A549 (cell line): ENCODE data around the gene MRPL51. TPM values are rescaled to one million over a fixed set of nuclear protein-coding genes. Genes with fewer than 3 reads are reported as not detected.
"Not testable (repeated sequence)": the region's sequence is repeated elsewhere in the genome, so short reads cannot be mapped to it uniquely, and the experiment has no call there.

Experiments
- ATAC-seq, 2 experiments: fragments of 200-7000 bp in 1 of 2; fragments of >200 bp in 1 of 2; cut with Nextera tagmentation in 1 of 2; cut with Tn5 transposase in 1 of 2; 3 replicates each; pipeline versions ENCODE4 v1.8.0 to v1.9.1; 2018 to 2020; ENCODE audit warnings: mild to moderate bottlenecking in 1 of 2, moderate library complexity in 1 of 2
- CTCF ChIA-PET: fragments of 300-600 bp; sonication (Branson Sonifier 250); formaldehyde crosslinking; extraction: SDS; loops from one replicate; lab custom pipeline; 2021; ENCODE audit warnings: antibody characterized with exemption, inconsistent platforms; lab: Yijun Ruan, JAX
- POLR2A ChIA-PET: fragments of 350-600 bp; formaldehyde crosslinking; extraction: SDS; loops from one replicate; lab custom pipeline; 2021; ENCODE audit warnings: antibody characterized with exemption, inconsistent platforms; lab: Yijun Ruan, JAX
- DNase-seq, 2 experiments: peaks; one replicate each; pipeline versions ENCODE4 v3.0.0 to v3.0.0-alpha.2; 2011 to 2016; ENCODE audit warnings: low read depth in 1 of 2, low spot score in 1 of 2
- FAIRE-seq: peaks from 2 replicates; lab custom pipeline; 2011; peaks lifted over from hg19 to GRCh38; lab: Jason Lieb, UNC
- H3K27ac ChIP-seq, 2 experiments: fragments of >200 bp; sonication (Bioruptor Twin); formaldehyde crosslinking; 3 replicates each; pipeline ENCODE4 v1.5.1; 2016 to 2017
- H3K4me1 ChIP-seq: fragments of >200 bp; sonication (Bioruptor Twin); formaldehyde crosslinking; 3 replicates; pipeline ENCODE4 v1.6.1; 2016
- H3K4me2 ChIP-seq: fragments of >200 bp; sonication (Bioruptor Twin); formaldehyde crosslinking; 3 replicates; pipeline ENCODE4 v1.6.1; 2016
- H3K4me3 ChIP-seq: fragments of >200 bp; sonication (Bioruptor Twin); formaldehyde crosslinking; 3 replicates; pipeline ENCODE4 v1.5.1; 2016
- H3K9me3 ChIP-seq: fragments of >200 bp; sonication (Bioruptor Twin); formaldehyde crosslinking; 3 replicates; pipeline ENCODE4 v1.6.1; 2016
- BCL3 ChIP-seq: fragments of >200 bp; sonication (Bioruptor Twin); formaldehyde crosslinking; IDR thresholded peaks from 3 replicates; pipeline ENCODE4 v1.6.1; 2016
- CHD2 ChIP-seq: fragments of 150-350 bp; IDR thresholded peaks from 2 replicates; pipeline ENCODE4 v1.6.1; 2014; ENCODE audit warnings: low read length; ENCODE audit not compliant: partially characterized antibody
- EHMT2 ChIP-seq: fragments of 200-600 bp; sonication (generic); IDR thresholded peaks from 2 replicates; pipeline ENCODE4 v1.6.1; 2016; ENCODE audit warnings: antibody characterized with exemption, low read depth, mild to moderate bottlenecking, moderate library complexity
- GATA3 ChIP-seq: IDR thresholded peaks from 2 replicates; pipeline ENCODE4 v1.6.1; 2012; ENCODE audit warnings: borderline replicate concordance
- JUNB ChIP-seq: fragments of >200 bp; sonication (Bioruptor Twin); formaldehyde crosslinking; IDR thresholded peaks from 2 replicates; pipeline ENCODE4 v1.6.1; 2016
- KDM5A ChIP-seq: fragments of 200-600 bp; sonication (generic); IDR thresholded peaks from 2 replicates; pipeline ENCODE4 v1.6.1; 2016; ENCODE audit warnings: antibody characterized with exemption, mild to moderate bottlenecking
- MAZ ChIP-seq: fragments of 150-350 bp; IDR thresholded peaks from 2 replicates; pipeline ENCODE4 v1.6.1; 2014; ENCODE audit warnings: antibody characterized with exemption, low read depth, low read length, borderline replicate concordance
- NPAS2 ChIP-seq: fragments of 250-450 bp; sonication (Bioruptor Pico); IDR thresholded peaks from 2 replicates; pipeline ENCODE4 v1.8.0; 2022; ENCODE audit warnings: mild to moderate bottlenecking, moderate library complexity, borderline replicate concordance
- NR3C1 ChIP-seq: fragments of >200 bp; sonication (Bioruptor Twin); formaldehyde crosslinking; IDR thresholded peaks from 3 replicates; pipeline ENCODE4 v1.6.1; 2017
- POLR2A ChIP-seq: IDR thresholded peaks from 2 replicates; pipeline ENCODE4 v1.6.1; 2012; ENCODE audit warnings: mild to moderate bottlenecking, low read length
- RAD21 ChIP-seq, 2 experiments: fragments of >200 bp in 1 of 2; sonication (Bioruptor Twin) in 1 of 2; formaldehyde crosslinking in 1 of 2; IDR thresholded peaks in 1 of 2; conservative IDR thresholded peaks in 1 of 2; 2 replicates in 1 of 2; 3 replicates in 1 of 2; pipeline ENCODE4 v1.6.1; 2012 to 2018; ENCODE audit warnings: inconsistent platforms in 1 of 2
- RCOR1 ChIP-seq: fragments of 150-350 bp; IDR thresholded peaks from 2 replicates; pipeline ENCODE4 v1.6.1; 2014; ENCODE audit warnings: antibody characterized with exemption, low read length, low read depth
- REST ChIP-seq: fragments of 200-600 bp; sonication (generic); IDR thresholded peaks from 2 replicates; pipeline ENCODE4 v1.6.1; 2016; ENCODE audit warnings: antibody characterized with exemption, mild to moderate bottlenecking, moderate library complexity
- RNF2 ChIP-seq: fragments of 200-600 bp; sonication (generic); IDR thresholded peaks from 2 replicates; pipeline ENCODE4 v1.6.1; 2016; ENCODE audit warnings: low read depth, mild to moderate bottlenecking, antibody characterized with exemption, moderate library complexity, borderline replicate concordance
- ZC3H11A ChIP-seq: fragments of 450-650 bp; IDR thresholded peaks from 2 replicates; pipeline ENCODE4 v1.6.1; 2014; ENCODE audit warnings: antibody characterized with exemption, mild to moderate bottlenecking
- WGBS: methylation state at CpG from one replicate; pipeline ENCODE4 v1.1.6; 2017; ENCODE audit errors: missing lambda C conversion rate; 5-methylcytosine and 5-hydroxymethylcytosine counted together
- polyA plus RNA-seq, 4 experiments: library from polyadenylated mRNA; depleted of rRNA in 3 of 4; stranded (reverse); fragments of >200 nt; fragmentation: RNase III in 1 of 4; extraction: RNeasy Plus Mini Kit Qiagen cat#74134 plus additional on column Dnase treatment in 1 of 4; gene quantifications; 2 replicates in 3 of 4; 3 replicates in 1 of 4; pipeline ENCODE4 v1.2.3, GENCODE V29; 2011 to 2017

The MRPL51 gene
- polyA plus RNA-seq, 2 of the 4 experiments (the other 2 are of a cell fraction): 272 to 337 TPM

- no peak for TF ChIP-seq REST
These were observed 14.6 kb downstream of the MRPL51 start (continued) for GRCh38 chr12:6478416-6478815.

- H3K4me3 ChIP-seq, H3K9me3 ChIP-seq, DNase-seq, H3K27ac ChIP-seq, H3K4me1 ChIP-seq, H3K4me2 ChIP-seq, POLR2A ChIA-PET, FAIRE-seq: not testable (repeated sequence)
- CTCF ChIA-PET: interaction anchor here (0.6 to 5.9 kb wide), 3 partner anchors 12 to 664 kb away, joined by 3 to 33 read pairs (median 3); no protein-coding TSS in a partner anchor
- ATAC-seq: peak in 1 of 2 experiments; percentile 53; a peak in 3 of 6 replicates
- WGBS: 81% methylated on average over 34 of the region's 37 CpGs
These were observed 15.3 kb downstream of the MRPL51 start for GRCh38 chr12:6477601-6478377.

GRCh38 chr12:6476489-6476888 lies 16.6 kb downstream of the MRPL51 start:
- no peak for FAIRE-seq
- ChIA-PET POLR2A (no interaction called here), CTCF (interaction anchor here (5.9 kb wide), 1 partner anchor 11 kb away, joined by 33 read pairs; no protein-coding TSS in a partner anchor)
- no peak overlapping the region for H3K4me3 ChIP-seq
- H3K27ac ChIP-seq: no peak overlapping the region
- no peak for DNase-seq
- peaks cover 8% of the 10 kb centered on the region for H3K4me1 ChIP-seq
- H3K4me2 ChIP-seq: no peak overlapping the region
- ATAC-seq: no peak
- TF ChIP-seq RCOR1 (no peak), NR3C1 (no peak)
- TF ChIP-seq, all 56 proteins: peak for 0
- WGBS: 63% methylated on average over 3 of the region's 3 CpGs
- no peaks in the 10 kb centered on the region for H3K9me3 ChIP-seq

GRCh38 chr12:6475233-6475975 lies 17.7 kb downstream of the MRPL51 start:
- FAIRE-seq, H3K27ac ChIP-seq, H3K4me3 ChIP-seq, H3K4me2 ChIP-seq, ATAC-seq, POLR2A ChIA-PET, CTCF ChIA-PET, H3K9me3 ChIP-seq, DNase-seq: not testable (repeated sequence)
- H3K4me1 ChIP-seq: peaks cover 13% of the 10 kb centered on the region
- 71% methylated on average over 14 of the region's 48 CpGs for WGBS

- H3K27ac ChIP-seq: no peak overlapping the region
- TF ChIP-seq ZC3H11A: no peak
- no peak for TF ChIP-seq KDM5A
- no peak for TF ChIP-seq NPAS2 (CRISPR knock-in tag)
- TF ChIP-seq RNF2: no peak
- no peak for TF ChIP-seq RAD21 (conservative IDR thresholded peaks at IDR 0.05 in 1 of 2, IDR thresholded peaks at IDR 0.05 in 1 of 2)
- no peak for TF ChIP-seq BCL3
- TF ChIP-seq GATA3: no peak
- TF ChIP-seq CHD2: no peak
- no peak for TF ChIP-seq JUNB
- no peak for TF ChIP-seq EHMT2
- no peak for TF ChIP-seq MAZ
- no peak for TF ChIP-seq POLR2A
- 84% methylated on average over 11 of the region's 11 CpGs for WGBS
- ChIA-PET POLR2A (no interaction called here), CTCF (no interaction called here)
- H3K4me1 ChIP-seq: peaks cover 38% of the 10 kb centered on the region
- FAIRE-seq (no peak), DNase-seq (no peak), ATAC-seq (no peak)
- no peak overlapping the region for H3K4me3 ChIP-seq
- H3K4me2 ChIP-seq: no peak overlapping the region
- H3K9me3 ChIP-seq: no peaks in the 10 kb centered on the region
These were observed 20.6 kb downstream of the MRPL51 start for GRCh38 chr12:6472491-6472890.
